ENCODE data around the gene SHISAL1. TPM values are rescaled to one million over a fixed set of nuclear protein-coding genes. Genes with fewer than 3 reads are reported as not detected.

SHISAL1 gene
- total RNA-seq, 8 experiments from 2014 or later = 0.17 to 21.5 (median 3.5) TPM

GRCh38 chr22:44352378-44353035 lies 39.8 kb upstream of the SHISAL1 start:
- in situ Hi-C loops (cut with MboI; ENCODE audit: low pct_unique_long_range_greater_than_20kb in 2 of 9, low sequenced_read_pairs in 9 of 9, unreplicated experiment in 9 of 9) = no loop called here
- WGBS, 10 experiments = 14 to 100% (median 80%) methylated on average over 1 of the region's 10 CpGs; no CpG with 5 or more reads in 7 of the 10 experiments
- H3K4me3 ChIP-seq = no peak overlapping the region
- H3K4me1 ChIP-seq (replicated peaks in 1 of 2) = peaks cover 35 to 46% of the 10 kb centered on the region in 2 donors
- ATAC-seq (replicated peaks in 6 of 8) = peak in 4 of 8 experiments; percentile 17 to 48 (median 29)
- no peak overlapping the region for H3K27ac ChIP-seq

DNA sequence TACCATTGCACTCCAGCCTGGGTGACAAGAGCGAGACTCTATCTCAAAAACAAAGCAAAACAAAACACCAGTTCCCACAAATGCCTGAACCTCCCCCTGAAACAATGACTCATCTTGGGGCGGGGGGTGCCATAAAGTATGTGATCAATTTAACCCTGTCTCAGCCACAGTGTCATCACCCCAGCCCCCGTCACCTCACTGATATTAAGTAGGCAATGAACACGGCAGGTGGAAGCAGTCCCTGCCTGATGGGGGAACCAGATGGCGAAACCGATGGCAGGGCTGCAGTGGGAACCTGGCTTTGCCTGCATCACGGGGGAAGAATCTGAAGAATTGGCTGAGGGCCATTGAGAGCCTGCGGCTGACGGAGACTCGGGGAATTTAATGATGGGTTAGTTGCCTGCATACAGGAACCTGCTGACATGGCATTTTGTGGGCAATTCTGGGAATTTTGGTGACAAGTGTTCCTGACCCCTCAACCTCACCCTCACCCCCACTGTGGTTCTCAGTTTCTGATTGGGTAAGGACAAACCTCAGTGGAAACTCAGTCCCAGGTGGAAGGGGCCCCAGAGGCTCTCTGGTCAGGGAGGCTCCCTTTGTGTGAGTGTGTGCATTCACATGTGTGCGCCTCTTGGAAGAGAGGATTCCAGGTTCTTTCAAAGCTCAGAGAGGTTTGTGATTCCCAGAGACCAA lies 39.1 kb upstream of the SHISAL1 start:
- H3K4me3 ChIP-seq = no peak overlapping the region
- 0 to 50% (median 42%) methylated on average over 1 to 8 of the region's 11 CpGs; no CpG with 5 or more reads in 4 of the 10 experiments for WGBS, 10 experiments
- ATAC-seq (replicated peaks in 6 of 8) = peak; percentile 31 to 87 (median 50)
- in situ Hi-C loops (cut with MboI; ENCODE audit: low pct_unique_long_range_greater_than_20kb in 2 of 9, low sequenced_read_pairs in 9 of 9, unreplicated experiment in 9 of 9) = no loop called here
- peaks cover 41 to 47% of the 10 kb centered on the region in 2 donors for H3K4me1 ChIP-seq (replicated peaks in 1 of 2)
- no peak overlapping the region for H3K27ac ChIP-seq

GRCh38 chr22:44351037-44351436 lies 38.3 kb upstream of the SHISAL1 start:
- in situ Hi-C loops (cut with MboI; ENCODE audit: low pct_unique_long_range_greater_than_20kb in 2 of 9, low sequenced_read_pairs in 9 of 9, unreplicated experiment in 9 of 9) = no loop called here
- ATAC-seq (replicated peaks in 6 of 8) = no peak
- H3K4me1 ChIP-seq (replicated peaks in 1 of 2) = peaks cover 47 to 48% of the 10 kb centered on the region in 2 donors
- 43 to 100% (median 80%) methylated on average over 1 to 5 of the region's 6 CpGs; no CpG with 5 or more reads in 5 of the 10 experiments for WGBS, 10 experiments
- no peak overlapping the region for H3K27ac ChIP-seq
- no peak overlapping the region for H3K4me3 ChIP-seq

DNA sequence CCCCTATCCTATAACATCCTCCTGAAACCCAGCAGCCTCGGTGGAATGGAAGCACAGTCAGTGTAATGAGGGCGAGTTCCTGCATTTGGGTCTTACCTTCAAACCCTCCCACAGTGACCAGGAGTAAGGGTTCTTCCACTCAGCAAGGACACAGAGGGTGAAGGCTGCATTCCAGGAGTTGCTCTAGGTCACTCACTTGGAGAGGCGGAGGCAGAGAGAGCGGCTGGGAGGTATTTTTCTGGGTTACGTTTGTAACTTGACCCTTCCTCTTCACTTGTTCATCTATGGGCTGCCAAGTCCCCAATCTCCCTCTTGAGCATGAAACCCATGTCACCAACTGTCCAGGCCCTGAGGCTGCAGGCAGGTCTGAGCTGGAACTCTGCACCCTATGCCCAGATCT lies 36.8 kb upstream of the SHISAL1 start:
- WGBS, 10 experiments = 63 to 85% (median 66%) methylated on average over 1 to 4 of the region's 5 CpGs; no CpG with 5 or more reads in 5 of the 10 experiments
- Histone ChIP-seq H3K27ac (peak overlapping the region in 1 of 2 donors; percentile 81), H3K4me1 (replicated peaks in 1 of 2) (peaks cover 42 to 55% of the 10 kb centered on the region in 2 donors), H3K4me3 (no peak overlapping the region)
- in situ Hi-C loops (cut with MboI; ENCODE audit: low pct_unique_long_range_greater_than_20kb in 2 of 9, low sequenced_read_pairs in 9 of 9, unreplicated experiment in 9 of 9) = no loop called here
- no peak for ATAC-seq (replicated peaks in 6 of 8)

- H3K4me1 ChIP-seq (replicated peaks in 1 of 2) = peaks cover 44 to 56% of the 10 kb centered on the region in 2 donors
- in situ Hi-C loops (cut with MboI; ENCODE audit: low pct_unique_long_range_greater_than_20kb in 2 of 9, low sequenced_read_pairs in 9 of 9, unreplicated experiment in 9 of 9) = no loop called here
- peak overlapping the region in 1 of 2 donors; percentile 81 for H3K27ac ChIP-seq
- H3K4me3 ChIP-seq = no peak overlapping the region
- 71 to 90% (median 76%) methylated on average over 2 to 5 of the region's 19 CpGs; no CpG with 5 or more reads in 4 of the 10 experiments for WGBS, 10 experiments
- ATAC-seq (replicated peaks in 6 of 8) = peak in 7 of 8 experiments; percentile 29 to 81 (median 75)
Observed at GRCh38 chr22:44348971-44349560, 36.3 kb upstream of the SHISAL1 start.

GRCh38 chr22:44347549-44347948 lies 34.8 kb upstream of the SHISAL1 start:
- in situ Hi-C loops (cut with MboI; ENCODE audit: low pct_unique_long_range_greater_than_20kb in 2 of 9, low sequenced_read_pairs in 9 of 9, unreplicated experiment in 9 of 9) = no loop called here
- no peak overlapping the region for H3K4me3 ChIP-seq
- H3K4me1 ChIP-seq (replicated peaks in 1 of 2) = peaks cover 37 to 52% of the 10 kb centered on the region in 2 donors
- WGBS, 10 experiments = 60 to 100% (median 92%) methylated on average over 1 to 2 of the region's 6 CpGs; no CpG with 5 or more reads in 7 of the 10 experiments
- H3K27ac ChIP-seq = no peak overlapping the region
- ATAC-seq (replicated peaks in 6 of 8) = peak in 4 of 8 experiments; percentile 3 to 8 (median 5)

GRCh38 chr22:44347080-44347479 lies 34.3 kb upstream of the SHISAL1 start:
- peak in 5 of 8 experiments; percentile 42 to 55 (median 48) for ATAC-seq (replicated peaks in 6 of 8)
- in situ Hi-C loops (cut with MboI; ENCODE audit: low pct_unique_long_range_greater_than_20kb in 2 of 9, low sequenced_read_pairs in 9 of 9, unreplicated experiment in 9 of 9) = no loop called here
- WGBS, 10 experiments = 20 to 100% (median 63%) methylated on average over 1 to 6 of the region's 10 CpGs; no CpG with 5 or more reads in 3 of the 10 experiments
- peaks cover 34 to 48% of the 10 kb centered on the region in 2 donors for H3K4me1 ChIP-seq (replicated peaks in 1 of 2)
- H3K4me3 ChIP-seq = no peak overlapping the region
- H3K27ac ChIP-seq = no peak overlapping the region

DNA sequence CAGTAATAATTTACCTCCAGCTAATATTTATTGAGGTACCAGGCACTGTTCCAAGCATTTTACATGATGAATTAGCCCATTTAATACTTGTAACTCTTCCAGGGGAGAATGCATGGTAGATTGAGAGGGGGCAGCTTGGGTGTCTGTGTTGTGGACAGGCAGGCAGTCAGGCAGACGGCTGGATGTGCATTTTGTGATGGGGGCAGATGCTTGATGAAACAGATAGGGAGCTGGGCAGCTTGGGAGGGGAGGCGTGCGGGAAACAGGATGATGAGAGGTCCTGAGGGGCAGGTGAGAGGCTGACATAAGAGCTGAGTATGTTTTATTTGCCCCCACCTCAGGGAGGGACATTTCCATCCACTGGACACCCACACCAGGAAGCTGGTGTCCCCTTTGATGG lies 33.1 kb upstream of the SHISAL1 start:
- in situ Hi-C loops (cut with MboI; ENCODE audit: low pct_unique_long_range_greater_than_20kb in 2 of 9, low sequenced_read_pairs in 9 of 9, unreplicated experiment in 9 of 9) = no loop called here
- no peak overlapping the region for H3K27ac ChIP-seq
- no peak overlapping the region for H3K4me3 ChIP-seq
- ATAC-seq (replicated peaks in 6 of 8) = peak in 1 of 8 experiments; percentile 39
- 80% methylated on average over 2 of the region's 3 CpGs; no CpG with 5 or more reads in 8 of the 10 experiments for WGBS, 10 experiments
- H3K4me1 ChIP-seq (replicated peaks in 1 of 2) = peaks cover 36 to 48% of the 10 kb centered on the region in 2 donors

- in situ Hi-C loops (cut with MboI; ENCODE audit: low pct_unique_long_range_greater_than_20kb in 2 of 9, low sequenced_read_pairs in 9 of 9, unreplicated experiment in 9 of 9) = no loop called here
- H3K4me1 ChIP-seq (replicated peaks in 1 of 2) = peaks cover 34 to 45% of the 10 kb centered on the region in 2 donors
- no peak for ATAC-seq (replicated peaks in 6 of 8)
- WGBS, 10 experiments = 67 to 92% (median 75%) methylated on average over 2 to 5 of the region's 11 CpGs; no CpG with 5 or more reads in 7 of the 10 experiments
- H3K4me3 ChIP-seq = no peak overlapping the region
- no peak overlapping the region for H3K27ac ChIP-seq
Observed at GRCh38 chr22:44344407-44344806, 31.7 kb upstream of the SHISAL1 start.

DNA sequence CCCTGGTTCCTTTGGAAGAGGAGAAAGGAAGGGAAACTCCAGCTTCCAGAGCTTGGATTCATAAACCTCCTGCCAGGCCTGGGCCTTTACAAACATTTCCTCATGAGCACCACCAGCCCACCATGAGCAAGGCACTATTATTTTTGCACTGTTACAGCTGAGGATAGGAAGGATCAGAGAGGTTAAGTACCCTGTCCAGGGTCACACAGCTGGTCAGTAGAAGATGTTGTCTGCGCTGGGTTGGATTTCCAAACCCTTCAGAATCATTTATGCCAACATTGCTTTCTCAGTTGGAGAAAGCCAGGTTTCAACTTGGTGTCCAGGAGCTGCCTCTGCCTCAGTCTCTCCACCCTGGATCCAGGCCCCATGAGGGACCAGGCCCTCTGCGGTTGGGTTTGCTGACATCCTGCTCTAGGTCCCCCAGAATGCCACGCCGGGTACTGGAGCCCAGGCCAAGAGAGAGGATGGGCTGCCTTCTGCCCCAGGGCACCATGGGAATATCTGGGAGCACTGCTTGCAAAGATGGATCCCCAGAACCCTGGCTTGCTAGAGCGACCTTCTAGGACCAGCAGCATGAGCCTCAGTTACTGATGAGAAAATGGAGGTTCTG lies 29.7 kb upstream of the SHISAL1 start:
- in situ Hi-C loops (cut with MboI; ENCODE audit: low pct_unique_long_range_greater_than_20kb in 2 of 9, low sequenced_read_pairs in 9 of 9, unreplicated experiment in 9 of 9) = no loop called here
- Histone ChIP-seq H3K4me3 (no peak overlapping the region), H3K4me1 (replicated peaks in 1 of 2) (peaks cover 41% of the 10 kb centered on the region in 2 donors), H3K27ac (no peak overlapping the region)
- ATAC-seq (replicated peaks in 6 of 8) = no peak
- 67 to 100% (median 83%) methylated on average over 1 to 2 of the region's 5 CpGs; no CpG with 5 or more reads in 3 of the 10 experiments for WGBS, 10 experiments

- Histone ChIP-seq H3K4me3 (no peak overlapping the region), H3K4me1 (replicated peaks in 1 of 2) (peaks cover 40 to 41% of the 10 kb centered on the region in 2 donors), H3K27ac (no peak overlapping the region)
- ATAC-seq (replicated peaks in 6 of 8) = peak in 4 of 8 experiments; percentile 36 to 65 (median 54)
- in situ Hi-C loops (cut with MboI; ENCODE audit: low pct_unique_long_range_greater_than_20kb in 2 of 9, low sequenced_read_pairs in 9 of 9, unreplicated experiment in 9 of 9) = no loop called here
- WGBS, 10 experiments = 17 to 82% (median 62%) methylated on average over 1 to 5 of the region's 17 CpGs; no CpG with 5 or more reads in 4 of the 10 experiments
Observed at GRCh38 chr22:44341431-44342346, 28.9 kb upstream of the SHISAL1 start.
